ENCODE measurements around the gene MYO1D. TPM values are rescaled to one million over a fixed set of nuclear protein-coding genes. Genes with fewer than 3 reads are reported as not detected.
A peak's percentile ranks its signal among the peaks of the same experiment; 100 is the strongest.
"Not testable (repeated sequence)": the region's sequence is repeated elsewhere in the genome, so short reads cannot be mapped to it uniquely, and the experiment has no call there.

MYO1D gene
- total and polyA plus RNA-seq, 4 donors = 22.0 to 75.8 (median 61.4) TPM

GRCh38 chr17:32719689-32720088 is 157.2 kb downstream of the MYO1D start:
- Histone ChIP-seq H3K9me3 (ENCODE audit: control insufficient read depth in 4 of 4, insufficient read depth in 3 of 4, low read length in 3 of 4) (no peaks in the 10 kb centered on the region), H3K4me1 (ENCODE audit: control insufficient read depth in 5 of 5, insufficient read depth in 5 of 5, low read length in 5 of 5) (peaks cover 0 to 2% (median 0%) of the 10 kb centered on the region in 5 donors), H3K27me3 (ENCODE audit: control insufficient read depth in 3 of 3, insufficient read depth in 3 of 3, low read length in 2 of 3) (no peaks in the 10 kb centered on the region), H3K36me3 (ENCODE audit: control insufficient read depth in 4 of 4, insufficient read depth in 4 of 4, low read length in 4 of 4) (peaks cover 0 to 7% (median 1%) of the 10 kb centered on the region in 4 donors), H3K27ac (ENCODE audit: low read depth in 1 of 2, low read length in 1 of 2) (no peak overlapping the region), H3K4me3 (no peak overlapping the region), H3K9ac (ENCODE audit: insufficient read depth in 1 of 2, low read length in 2 of 2) (no peak overlapping the region)
- TF ChIP-seq CTCF (IDR thresholded peaks at IDR 0.05; ENCODE audit: control extremely low read depth, extremely low read depth) = no peak
- ATAC-seq (ENCODE audit: insufficient read depth, low FRiP score) (no peak), DNase-seq (peak; percentile 76 to 94 (median 94))
- WGBS, 2 donors = 89 to 91% methylated on average over 1 of the region's 1 CpG

GRCh38 chr17:32714922-32715321 is 162.0 kb downstream of the MYO1D start:
- ATAC-seq (ENCODE audit: insufficient read depth, low FRiP score); H3K9ac ChIP-seq (ENCODE audit: insufficient read depth in 1 of 2, low read length in 2 of 2); H3K27ac ChIP-seq (ENCODE audit: low read depth in 1 of 2, low read length in 1 of 2); H3K4me1 ChIP-seq (ENCODE audit: control insufficient read depth in 5 of 5, insufficient read depth in 5 of 5, low read length in 5 of 5); H3K27me3 ChIP-seq (ENCODE audit: control insufficient read depth in 3 of 3, insufficient read depth in 3 of 3, low read length in 2 of 3); DNase-seq; H3K9me3 ChIP-seq (ENCODE audit: control insufficient read depth in 4 of 4, insufficient read depth in 3 of 4, low read length in 3 of 4); H3K36me3 ChIP-seq (ENCODE audit: control insufficient read depth in 4 of 4, insufficient read depth in 4 of 4, low read length in 4 of 4); H3K4me3 ChIP-seq: not testable (repeated sequence)
- WGBS, 2 donors = 93 to 95% methylated on average over 3 of the region's 3 CpGs

GRCh38 chr17:32714206-32714605 is 162.7 kb downstream of the MYO1D start:
- not testable (repeated sequence) for H3K36me3 ChIP-seq (ENCODE audit: control insufficient read depth in 4 of 4, insufficient read depth in 4 of 4, low read length in 4 of 4); H3K4me1 ChIP-seq (ENCODE audit: control insufficient read depth in 5 of 5, insufficient read depth in 5 of 5, low read length in 5 of 5); H3K9ac ChIP-seq (ENCODE audit: insufficient read depth in 1 of 2, low read length in 2 of 2); H3K27me3 ChIP-seq (ENCODE audit: control insufficient read depth in 3 of 3, insufficient read depth in 3 of 3, low read length in 2 of 3); H3K9me3 ChIP-seq (ENCODE audit: control insufficient read depth in 4 of 4, insufficient read depth in 3 of 4, low read length in 3 of 4); DNase-seq; H3K27ac ChIP-seq (ENCODE audit: low read depth in 1 of 2, low read length in 1 of 2); ATAC-seq (ENCODE audit: insufficient read depth, low FRiP score); H3K4me3 ChIP-seq
- WGBS, 2 donors = 99% methylated on average over 3 of the region's 3 CpGs

- no peak for TF ChIP-seq CTCF (IDR thresholded peaks at IDR 0.05; ENCODE audit: control extremely low read depth, extremely low read depth)
- no peak overlapping the region for H3K9ac ChIP-seq (ENCODE audit: insufficient read depth in 1 of 2, low read length in 2 of 2)
- H3K4me1 ChIP-seq (ENCODE audit: control insufficient read depth in 5 of 5, insufficient read depth in 5 of 5, low read length in 5 of 5) = no peaks in the 10 kb centered on the region
- no peak overlapping the region for H3K4me3 ChIP-seq
- no peaks in the 10 kb centered on the region for H3K27me3 ChIP-seq (ENCODE audit: control insufficient read depth in 3 of 3, insufficient read depth in 3 of 3, low read length in 2 of 3)
- peaks cover 0 to 5% (median 0%) of the 10 kb centered on the region in 4 donors for H3K36me3 ChIP-seq (ENCODE audit: control insufficient read depth in 4 of 4, insufficient read depth in 4 of 4, low read length in 4 of 4)
- no peaks in the 10 kb centered on the region for H3K9me3 ChIP-seq (ENCODE audit: control insufficient read depth in 4 of 4, insufficient read depth in 3 of 4, low read length in 3 of 4)
- no peak overlapping the region for H3K27ac ChIP-seq (ENCODE audit: low read depth in 1 of 2, low read length in 1 of 2)
- ATAC-seq (ENCODE audit: insufficient read depth, low FRiP score) (no peak), DNase-seq (no peak)
Observed at GRCh38 chr17:32713081-32713480, 163.8 kb downstream of the MYO1D start.

GRCh38 chr17:32709562-32709961 is 167.4 kb downstream of the MYO1D start:
- no peak for DNase-seq
- ATAC-seq (ENCODE audit: insufficient read depth, low FRiP score) = no peak
- H3K36me3 ChIP-seq (ENCODE audit: control insufficient read depth in 4 of 4, insufficient read depth in 4 of 4, low read length in 4 of 4) = peaks cover 0 to 5% (median 2%) of the 10 kb centered on the region in 4 donors
- H3K27ac ChIP-seq (ENCODE audit: low read depth in 1 of 2, low read length in 1 of 2) = no peak overlapping the region
- no peaks in the 10 kb centered on the region for H3K4me1 ChIP-seq (ENCODE audit: control insufficient read depth in 5 of 5, insufficient read depth in 5 of 5, low read length in 5 of 5)
- no peak overlapping the region for H3K4me3 ChIP-seq
- no peaks in the 10 kb centered on the region for H3K9me3 ChIP-seq (ENCODE audit: control insufficient read depth in 4 of 4, insufficient read depth in 3 of 4, low read length in 3 of 4)
- no peaks in the 10 kb centered on the region for H3K27me3 ChIP-seq (ENCODE audit: control insufficient read depth in 3 of 3, insufficient read depth in 3 of 3, low read length in 2 of 3)
- no peak overlapping the region for H3K9ac ChIP-seq (ENCODE audit: insufficient read depth in 1 of 2, low read length in 2 of 2)
- TF ChIP-seq CTCF (IDR thresholded peaks at IDR 0.05; ENCODE audit: control extremely low read depth, extremely low read depth) = no peak
